Measurements from ENCODE around the gene PRDM10.

The PRDM10 gene

GRCh38 chr11:129950101-129951091 is 52.2 kb downstream of the PRDM10 start:
- no peak for DNase-seq (ENCODE audit: extremely low read depth in 1 of 2, low read depth in 1 of 2)

GRCh38 chr11:129948926-129949466 is 53.6 kb downstream of the PRDM10 start:
- DNase-seq (ENCODE audit: extremely low read depth in 1 of 2, low read depth in 1 of 2) = no peak

- DNase-seq (ENCODE audit: extremely low read depth in 1 of 2, low read depth in 1 of 2) = no peak
Measured at GRCh38 chr11:129947474-129947873, 55.2 kb downstream of the PRDM10 start.

GRCh38 chr11:129946965-129947364 is 55.7 kb downstream of the PRDM10 start:
- no peak for DNase-seq (ENCODE audit: extremely low read depth in 1 of 2, low read depth in 1 of 2)

GRCh38 chr11:129946256-129946655 is 56.4 kb downstream of the PRDM10 start:
- no peak for DNase-seq (ENCODE audit: extremely low read depth in 1 of 2, low read depth in 1 of 2)

GRCh38 chr11:129945373-129945772 is 57.3 kb downstream of the PRDM10 start:
- no peak for DNase-seq (ENCODE audit: extremely low read depth in 1 of 2, low read depth in 1 of 2)

- no peak for DNase-seq (ENCODE audit: extremely low read depth in 1 of 2, low read depth in 1 of 2)
Measured at GRCh38 chr11:129944696-129945095, 57.9 kb downstream of the PRDM10 start.

- DNase-seq (ENCODE audit: extremely low read depth in 1 of 2, low read depth in 1 of 2) = no peak
Measured at GRCh38 chr11:129943036-129943435, 59.6 kb downstream of the PRDM10 start.

GRCh38 chr11:129939510-129939909 is 63.1 kb downstream of the PRDM10 start:
- no peak for DNase-seq (ENCODE audit: extremely low read depth in 1 of 2, low read depth in 1 of 2)

- DNase-seq (ENCODE audit: extremely low read depth in 1 of 2, low read depth in 1 of 2) = no peak
Measured at GRCh38 chr11:129938764-129939163, 63.9 kb downstream of the PRDM10 start.

- no peak for DNase-seq (ENCODE audit: extremely low read depth in 1 of 2, low read depth in 1 of 2)
Measured at GRCh38 chr11:129937592-129938238, 64.9 kb downstream of the PRDM10 start.

- DNase-seq (ENCODE audit: extremely low read depth in 1 of 2, low read depth in 1 of 2) = no peak
Measured at GRCh38 chr11:129935723-129936122, 66.9 kb downstream of the PRDM10 start.

GRCh38 chr11:129933891-129934290 is 68.7 kb downstream of the PRDM10 start:
- no peak for DNase-seq (ENCODE audit: extremely low read depth in 1 of 2, low read depth in 1 of 2)

GRCh38 chr11:129933262-129933661 is 69.4 kb downstream of the PRDM10 start:
- DNase-seq (ENCODE audit: extremely low read depth in 1 of 2, low read depth in 1 of 2) = no peak

- no peak for DNase-seq (ENCODE audit: extremely low read depth in 1 of 2, low read depth in 1 of 2)
Measured at GRCh38 chr11:129932381-129933067, 70.1 kb downstream of the PRDM10 start.

GRCh38 chr11:129930743-129931142 is 71.9 kb downstream of the PRDM10 start:
- DNase-seq (ENCODE audit: extremely low read depth in 1 of 2, low read depth in 1 of 2) = no peak

GRCh38 chr11:129930296-129930695 is 72.3 kb downstream of the PRDM10 start:
- DNase-seq (ENCODE audit: extremely low read depth in 1 of 2, low read depth in 1 of 2) = no peak

GRCh38 chr11:129929721-129930120 is 72.9 kb downstream of the PRDM10 start:
- DNase-seq (ENCODE audit: extremely low read depth in 1 of 2, low read depth in 1 of 2) = no peak

- DNase-seq (ENCODE audit: extremely low read depth in 1 of 2, low read depth in 1 of 2) = no peak
Measured at GRCh38 chr11:129928923-129929692, 73.5 kb downstream of the PRDM10 start.

GRCh38 chr11:129922674-129923073 is 80.0 kb downstream of the PRDM10 start:
- DNase-seq (ENCODE audit: extremely low read depth in 1 of 2, low read depth in 1 of 2) = no peak
